ENCODE data around the gene CTLA4.

Gene CTLA4

GRCh38 chr2:203853271-203853670 is 14.3 kb upstream of the CTLA4 start:
- Histone ChIP-seq H3K9me3 (replicated peaks; ENCODE audit: insufficient read depth, low read length) (no peaks in the 10 kb centered on the region), H3K4me1 (ENCODE audit: low read length) (peaks cover 34% of the 10 kb centered on the region), H3K36me3 (replicated peaks; ENCODE audit: insufficient read depth, low read length) (no peaks in the 10 kb centered on the region), H2AFZ (ENCODE audit: low read length) (peak overlapping the region; percentile 41), H3K9me2 (replicated peaks; ENCODE audit: insufficient read depth, low read length) (no peaks in the 10 kb centered on the region), H3K4me2 (ENCODE audit: low read depth, low read length) (peak overlapping the region; percentile 67), H3K9ac (ENCODE audit: low read length) (peak overlapping the region; percentile 31), H3K27ac (ENCODE audit: low read length) (peak overlapping the region; percentile 77), H3K79me2 (ENCODE audit: low read length) (no peaks in the 10 kb centered on the region), H3K4me3 (ENCODE audit: low read length) (peak overlapping the region; percentile 21; the same call in 1 of the 2 replicates), H3F3A (ENCODE audit: insufficient read depth, low read length) (peaks cover 15% of the 10 kb centered on the region), H3K27me3 (replicated peaks; ENCODE audit: insufficient read depth, low read length) (no peaks in the 10 kb centered on the region), H4K20me1 (ENCODE audit: insufficient read depth, low read length) (no peaks in the 10 kb centered on the region)
- TF ChIP-seq EZH2phosphoT487 (IDR thresholded peaks at IDR 0.05; ENCODE audit: low read length) (no peak), EZH2 (optimal IDR thresholded peaks at IDR 0.05; ENCODE audit: low read depth, low read length) (no peak), CTCF (IDR thresholded peaks at IDR 0.05; ENCODE audit: low read length) (no peak)
- peak; percentile 74 for DNase-seq

GRCh38 chr2:203853722-203854121 is 13.8 kb upstream of the CTLA4 start:
- H3K4me3 ChIP-seq (ENCODE audit: low read length), result peak overlapping the region; percentile 21; the same call in 1 of the 2 replicates
- peak overlapping the region; percentile 31 for H3K9ac ChIP-seq (ENCODE audit: low read length)
- H3K4me2 ChIP-seq (ENCODE audit: low read depth, low read length), result peak overlapping the region; percentile 67
- peaks cover 38% of the 10 kb centered on the region for H3K4me1 ChIP-seq (ENCODE audit: low read length)
- no peaks in the 10 kb centered on the region for H3K27me3 ChIP-seq (replicated peaks; ENCODE audit: insufficient read depth, low read length)
- H3K9me3 ChIP-seq (replicated peaks; ENCODE audit: insufficient read depth, low read length), result no peaks in the 10 kb centered on the region
- H3K79me2 ChIP-seq (ENCODE audit: low read length), result no peaks in the 10 kb centered on the region
- TF ChIP-seq EZH2phosphoT487 (IDR thresholded peaks at IDR 0.05; ENCODE audit: low read length), result no peak
- TF ChIP-seq CTCF (IDR thresholded peaks at IDR 0.05; ENCODE audit: low read length), result no peak
- TF ChIP-seq EZH2 (optimal IDR thresholded peaks at IDR 0.05; ENCODE audit: low read depth, low read length), result no peak
- no peaks in the 10 kb centered on the region for H3K9me2 ChIP-seq (replicated peaks; ENCODE audit: insufficient read depth, low read length)
- H2AFZ ChIP-seq (ENCODE audit: low read length), result peak overlapping the region; percentile 41
- peaks cover 20% of the 10 kb centered on the region for H3F3A ChIP-seq (ENCODE audit: insufficient read depth, low read length)
- no peaks in the 10 kb centered on the region for H3K36me3 ChIP-seq (replicated peaks; ENCODE audit: insufficient read depth, low read length)
- H4K20me1 ChIP-seq (ENCODE audit: insufficient read depth, low read length), result no peaks in the 10 kb centered on the region
- peak overlapping the region; percentile 77 for H3K27ac ChIP-seq (ENCODE audit: low read length)
- DNase-seq, result no peak

DNA sequence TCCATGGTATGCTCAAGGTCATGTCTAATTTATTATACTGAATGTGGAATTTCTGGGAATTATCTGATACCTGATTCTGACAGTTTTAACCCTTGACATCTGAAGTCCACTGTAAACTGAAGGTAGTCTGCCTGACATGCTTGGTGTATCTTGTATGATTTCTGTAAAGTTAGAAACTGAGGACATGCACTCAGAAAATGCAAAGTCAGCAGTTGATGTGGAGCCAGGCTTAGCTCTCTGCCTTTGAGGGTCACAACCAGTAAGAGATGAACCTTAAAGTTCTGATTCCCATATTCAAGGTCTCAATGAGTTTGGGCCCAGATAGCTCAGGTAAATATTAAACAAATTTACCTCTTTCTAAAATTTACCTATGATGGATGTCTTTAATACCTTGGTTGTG is 12.3 kb upstream of the CTLA4 start:
- Histone ChIP-seq H3K27me3 (replicated peaks; ENCODE audit: insufficient read depth, low read length) (no peaks in the 10 kb centered on the region), H3K4me2 (ENCODE audit: low read depth, low read length) (no peak overlapping the region), H3K27ac (ENCODE audit: low read length) (no peak overlapping the region), H3K9me3 (replicated peaks; ENCODE audit: insufficient read depth, low read length) (no peaks in the 10 kb centered on the region), H3F3A (ENCODE audit: insufficient read depth, low read length) (peaks cover 34% of the 10 kb centered on the region), H4K20me1 (ENCODE audit: insufficient read depth, low read length) (no peaks in the 10 kb centered on the region), H3K79me2 (ENCODE audit: low read length) (no peaks in the 10 kb centered on the region), H3K9me2 (replicated peaks; ENCODE audit: insufficient read depth, low read length) (no peaks in the 10 kb centered on the region), H2AFZ (ENCODE audit: low read length) (no peak overlapping the region), H3K4me3 (ENCODE audit: low read length) (no peak overlapping the region), H3K9ac (ENCODE audit: low read length) (no peak overlapping the region), H3K36me3 (replicated peaks; ENCODE audit: insufficient read depth, low read length) (no peaks in the 10 kb centered on the region), H3K4me1 (ENCODE audit: low read length) (peaks cover 54% of the 10 kb centered on the region)
- TF ChIP-seq EZH2phosphoT487 (IDR thresholded peaks at IDR 0.05; ENCODE audit: low read length), result no peak
- no peak for TF ChIP-seq EZH2 (optimal IDR thresholded peaks at IDR 0.05; ENCODE audit: low read depth, low read length)
- no peak for TF ChIP-seq CTCF (IDR thresholded peaks at IDR 0.05; ENCODE audit: low read length)
- no peak for DNase-seq
